Breast epithelium (tissue), 4 donors: ENCODE measurements around the gene DBH. TPM values are rescaled to one million over a fixed set of nuclear protein-coding genes. Genes with fewer than 3 reads are reported as not detected.
"Not testable (repeated sequence)": the region's sequence is repeated elsewhere in the genome, so short reads cannot be mapped to it uniquely, and the experiment has no call there.

ENCODE experiments used
- DNase-seq, 2 donors: peaks; one replicate each; pipeline ENCODE4 v3.0.0-alpha.2; 2019; ENCODE audit warnings: low spot score in 2 of 2
- H3K27ac ChIP-seq, 2 donors: fragments of 200-600 bp; sonication (generic) in 1 of 2; one replicate each; pipeline ENCODE4 v1.5.1; 2016 to 2019; ENCODE audit warnings: mild to moderate bottlenecking in 1 of 2
- H3K27me3 ChIP-seq, 2 donors: fragments of 200-600 bp; sonication (generic) in 1 of 2; one replicate each; pipeline versions ENCODE4 v1.5.1 to v1.6.0; 2017 to 2019; ENCODE audit warnings: control low read depth in 1 of 2, mild to moderate bottlenecking in 1 of 2
- H3K36me3 ChIP-seq: fragments of 200-600 bp; one replicate; pipeline ENCODE4 v1.5.1; 2019
- H3K4me1 ChIP-seq, 2 donors: fragments of 200-600 bp; sonication (generic); one replicate each; pipeline ENCODE4 v1.5.1; 2016 to 2019; ENCODE audit warnings: control low read depth in 1 of 2
- H3K4me3 ChIP-seq, 3 donors: fragments of 200-600 bp; sonication (generic); 1 replicate in 2 of 3; 2 replicates in 1 of 3; pipeline ENCODE4 v1.5.1; 2016 to 2019; ENCODE audit warnings: mild to moderate bottlenecking in 3 of 3, moderate library complexity in 2 of 3
- H3K9me3 ChIP-seq, 2 donors: fragments of 200-600 bp; sonication (generic) in 1 of 2; one replicate each; pipeline ENCODE4 v1.5.1; 2016 to 2019; ENCODE audit warnings: control low read depth in 1 of 2
- CTCF ChIP-seq, 3 donors: fragments of 450-650 bp; IDR thresholded peaks; one replicate each; pipeline ENCODE4 v1.5.1; 2016 to 2017; ENCODE audit warnings: antibody characterized with exemption in 3 of 3, mild to moderate bottlenecking in 3 of 3, moderate library complexity in 3 of 3
- POLR2A ChIP-seq: fragments of 450-650 bp; IDR thresholded peaks from one replicate; pipeline ENCODE4 v1.6.1; 2016; ENCODE audit warnings: antibody characterized with exemption, mild to moderate bottlenecking, moderate library complexity
- POLR2AphosphoS5 ChIP-seq, 3 donors: sonication (generic); formaldehyde crosslinking; IDR thresholded peaks; one replicate each; pipeline ENCODE4 v1.6.1; 2017; ENCODE audit warnings: antibody characterized with exemption in 3 of 3
- intact Hi-C: fragments of 100-400 bp; cut with DNase I; formaldehyde crosslinking; loops from one replicate; pipeline ENCODE4 v1.15.1; 2023; ENCODE audit warnings: low total_unique reads
- total RNA-seq, 3 donors: library from RNA; depleted of rRNA; stranded (reverse); fragments of >200 nt; gene quantifications; one replicate each; pipeline ENCODE4 v1.1.0, GENCODE V29; 2016

DBH gene
- total RNA-seq, 3 donors from 2014 or later = not detected

DNA sequence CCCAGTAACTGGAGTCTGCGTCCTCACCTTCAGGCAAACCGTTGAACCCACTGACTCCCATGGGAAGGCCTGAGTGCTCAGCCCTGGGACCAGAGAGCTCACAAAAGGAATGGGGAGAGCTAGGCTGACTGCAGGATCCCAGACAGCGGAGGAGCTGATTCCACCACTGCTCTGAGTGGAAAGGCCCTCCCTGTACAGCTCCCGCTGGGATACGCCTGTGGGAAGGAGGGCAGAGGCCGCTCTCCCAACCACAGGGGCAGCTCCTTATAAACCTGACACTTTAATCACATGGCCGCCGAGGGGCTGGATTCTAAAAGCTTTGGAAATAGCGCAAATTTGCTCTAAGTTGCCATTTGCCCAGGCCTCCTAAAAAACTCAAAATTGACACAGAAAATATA, 37.1 kb downstream of the DBH start:
- no peaks in the 10 kb centered on the region for H3K27me3 ChIP-seq
- TF ChIP-seq POLR2AphosphoS5 (IDR thresholded peaks at IDR 0.05) (no peak), POLR2A (no peak), CTCF (IDR thresholded peaks at IDR 0.05) (no peak)
- intact Hi-C loops = no loop called here
- no peaks in the 10 kb centered on the region for H3K36me3 ChIP-seq
- H3K9me3 ChIP-seq = no peaks in the 10 kb centered on the region
- H3K4me3 ChIP-seq = no peak overlapping the region
- no peak for DNase-seq
- no peak overlapping the region for H3K27ac ChIP-seq
- no peaks in the 10 kb centered on the region for H3K4me1 ChIP-seq

- Histone ChIP-seq H3K36me3 (no peaks in the 10 kb centered on the region), H3K9me3 (no peaks in the 10 kb centered on the region), H3K27ac (no peak overlapping the region), H3K27me3 (no peaks in the 10 kb centered on the region), H3K4me3 (no peak overlapping the region), H3K4me1 (no peaks in the 10 kb centered on the region)
- no peak for DNase-seq
- intact Hi-C loops = no loop called here
- no peak for TF ChIP-seq POLR2AphosphoS5 (IDR thresholded peaks at IDR 0.05)
- TF ChIP-seq POLR2A = no peak
- no peak for TF ChIP-seq CTCF (IDR thresholded peaks at IDR 0.05)
Measured at GRCh38 chr9:133674091-133674490, 37.9 kb downstream of the DBH start.

DNA sequence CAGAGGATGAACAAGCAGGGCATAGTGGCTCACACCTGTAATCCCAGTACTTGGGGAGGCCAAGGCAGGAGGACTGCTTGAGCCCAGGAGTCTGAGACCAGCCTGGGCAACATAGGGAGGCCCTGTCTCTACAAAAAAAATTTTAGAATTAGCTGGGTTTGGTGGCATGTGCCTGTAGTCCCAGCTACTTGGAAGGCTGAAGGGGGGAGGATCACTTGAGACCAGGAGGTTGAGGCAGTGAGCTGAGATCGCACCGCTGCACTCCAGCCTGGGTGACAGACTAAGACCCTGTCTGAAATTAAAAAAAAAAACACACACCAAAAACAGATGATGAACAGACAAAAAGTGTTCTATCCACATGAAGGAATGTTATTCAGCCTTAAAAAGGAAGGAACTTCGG, 39.6 kb downstream of the DBH start:
- H3K4me3 ChIP-seq, H3K27ac ChIP-seq, H3K9me3 ChIP-seq, H3K36me3 ChIP-seq, DNase-seq, H3K4me1 ChIP-seq, H3K27me3 ChIP-seq, intact Hi-C loops: not testable (repeated sequence)

DNA sequence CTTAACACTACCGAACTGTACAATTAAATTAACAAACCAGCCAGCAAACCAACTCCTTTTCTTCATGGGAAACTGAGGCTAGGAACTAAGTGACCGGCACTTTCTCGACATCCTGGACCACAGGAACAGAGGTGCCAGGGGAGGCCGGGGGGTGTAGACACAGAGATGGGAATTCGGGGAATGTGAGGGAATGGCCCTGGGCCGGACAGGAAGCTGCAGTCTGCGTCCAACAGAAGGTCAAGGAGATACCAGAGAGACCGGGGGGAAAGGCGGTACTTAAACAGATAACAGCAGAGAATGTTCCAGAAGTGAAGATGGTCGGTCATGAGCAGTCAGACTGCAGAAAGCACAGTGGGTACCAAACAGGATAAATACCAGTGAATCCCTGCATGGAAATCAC, 40.3 kb downstream of the DBH start:
- no peak overlapping the region for H3K4me3 ChIP-seq
- no peaks in the 10 kb centered on the region for H3K4me1 ChIP-seq
- no peak overlapping the region for H3K27ac ChIP-seq
- H3K9me3 ChIP-seq = no peaks in the 10 kb centered on the region
- TF ChIP-seq CTCF (IDR thresholded peaks at IDR 0.05) = no peak
- TF ChIP-seq POLR2A = no peak
- intact Hi-C loops = no loop called here
- DNase-seq = no peak
- H3K27me3 ChIP-seq = no peaks in the 10 kb centered on the region
- H3K36me3 ChIP-seq = no peaks in the 10 kb centered on the region

DNA sequence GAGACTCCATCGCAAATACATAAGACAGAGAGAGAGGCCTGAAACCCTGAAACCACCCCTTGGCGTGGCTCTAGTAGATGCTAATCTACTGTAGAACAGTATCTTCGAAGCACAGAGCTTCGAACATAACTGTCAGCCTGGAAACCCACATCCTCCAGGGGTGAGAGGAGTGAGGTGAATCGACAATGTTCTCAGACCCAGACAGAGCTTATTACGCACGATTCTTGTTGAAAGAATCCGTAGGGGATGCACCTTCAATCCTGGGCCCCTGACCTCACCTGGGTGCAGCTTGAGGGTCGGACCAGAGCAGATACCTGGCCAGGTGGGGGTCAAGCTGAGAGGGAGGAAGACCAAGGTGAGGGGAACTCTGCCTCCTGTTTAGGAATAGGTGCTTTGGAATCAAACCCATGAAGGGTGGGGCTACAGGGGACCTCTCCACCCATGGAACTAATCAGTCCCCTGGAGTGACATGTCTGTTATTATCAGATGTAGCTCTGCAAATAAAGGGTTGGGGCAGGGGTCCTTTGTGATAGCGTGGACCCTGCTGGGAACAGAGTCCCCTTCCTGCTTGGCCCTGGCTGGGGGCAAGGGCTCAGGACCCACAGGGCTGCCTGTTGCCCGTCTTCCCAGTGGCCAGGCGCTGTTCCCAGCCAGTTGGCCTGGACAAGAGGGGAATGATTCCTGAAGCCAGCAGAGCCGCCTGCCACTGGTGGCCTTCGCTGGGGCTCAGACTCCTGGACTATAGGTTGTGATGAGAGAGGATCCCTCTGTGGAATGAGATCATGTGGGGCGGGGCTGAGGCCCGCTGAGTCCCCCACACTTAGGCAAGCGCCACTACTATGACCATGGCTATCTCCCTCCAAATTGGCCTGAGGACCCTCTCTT, 41.2 kb downstream of the DBH start:
- Histone ChIP-seq H3K9me3 (no peaks in the 10 kb centered on the region), H3K36me3 (no peaks in the 10 kb centered on the region), H3K27me3 (no peaks in the 10 kb centered on the region), H3K4me1 (no peaks in the 10 kb centered on the region), H3K27ac (no peak overlapping the region), H3K4me3 (no peak overlapping the region)
- TF ChIP-seq POLR2AphosphoS5 (IDR thresholded peaks at IDR 0.05) (no peak), POLR2A (no peak), CTCF (IDR thresholded peaks at IDR 0.05) (no peak)
- intact Hi-C loops = no loop called here
- no peak for DNase-seq
